Endothelial cell of umbilical vein (primary cell): Measurements from ENCODE around the gene POU1F1.

Experiments used
- EZH2 ChIP-seq: IDR thresholded peaks from 2 replicates; pipeline ENCODE4 v1.6.1; 2012; ENCODE audit warnings: borderline replicate concordance, low read depth, mild to moderate bottlenecking, moderate library complexity, low read length, inconsistent platforms; ENCODE audit not compliant: severe bottlenecking
- GATA2 ChIP-seq: IDR thresholded peaks from 2 replicates; pipeline ENCODE4 v1.7.0; 2011; ENCODE audit warnings: low read depth, mild to moderate bottlenecking, moderate library complexity, mixed read lengths, low read length; ENCODE audit not compliant: insufficient read length, insufficient read depth
- POLR2AphosphoS5 ChIP-seq: IDR thresholded peaks from 2 replicates; pipeline ENCODE4 v1.6.1; 2012; ENCODE audit warnings: low read depth, mild to moderate bottlenecking, control low read depth, low read length, moderate library complexity; ENCODE audit not compliant: insufficient read depth
- TF ChIP-seq, protein P1 (sequence below), 2 donors: IDR thresholded peaks; 1 replicate in 1 of 2; 2 replicates in 1 of 2; pipeline ENCODE4 v1.5.1; 2011; ENCODE audit warnings: low read length in 2 of 2, mild to moderate bottlenecking in 2 of 2, moderate library complexity in 2 of 2, control low read depth in 1 of 2, inconsistent platforms in 1 of 2, low read depth in 1 of 2; ENCODE audit not compliant: insufficient read depth in 1 of 2; ENCODE audit errors: extremely low read depth in 1 of 2

DNA sequence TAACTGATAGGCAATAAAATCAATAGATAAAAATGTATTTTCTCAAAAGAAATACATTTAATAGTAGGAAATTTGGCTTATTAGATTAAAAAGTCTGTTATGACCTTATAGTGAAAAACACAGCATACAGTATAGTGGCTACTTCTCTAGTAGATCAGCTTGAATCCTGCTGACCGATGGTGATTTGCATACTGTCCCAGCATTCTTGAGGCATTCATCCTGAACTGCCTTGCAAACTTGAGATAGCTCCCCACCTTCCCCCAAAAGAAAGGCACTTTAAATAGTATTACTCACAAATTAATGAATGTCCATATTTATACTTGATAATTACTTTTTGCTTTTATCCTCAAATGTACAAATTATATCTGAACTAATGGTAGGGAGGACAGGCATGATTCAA, 42.6 kb downstream of the POU1F1 start:
- TF ChIP-seq, protein P1, sequence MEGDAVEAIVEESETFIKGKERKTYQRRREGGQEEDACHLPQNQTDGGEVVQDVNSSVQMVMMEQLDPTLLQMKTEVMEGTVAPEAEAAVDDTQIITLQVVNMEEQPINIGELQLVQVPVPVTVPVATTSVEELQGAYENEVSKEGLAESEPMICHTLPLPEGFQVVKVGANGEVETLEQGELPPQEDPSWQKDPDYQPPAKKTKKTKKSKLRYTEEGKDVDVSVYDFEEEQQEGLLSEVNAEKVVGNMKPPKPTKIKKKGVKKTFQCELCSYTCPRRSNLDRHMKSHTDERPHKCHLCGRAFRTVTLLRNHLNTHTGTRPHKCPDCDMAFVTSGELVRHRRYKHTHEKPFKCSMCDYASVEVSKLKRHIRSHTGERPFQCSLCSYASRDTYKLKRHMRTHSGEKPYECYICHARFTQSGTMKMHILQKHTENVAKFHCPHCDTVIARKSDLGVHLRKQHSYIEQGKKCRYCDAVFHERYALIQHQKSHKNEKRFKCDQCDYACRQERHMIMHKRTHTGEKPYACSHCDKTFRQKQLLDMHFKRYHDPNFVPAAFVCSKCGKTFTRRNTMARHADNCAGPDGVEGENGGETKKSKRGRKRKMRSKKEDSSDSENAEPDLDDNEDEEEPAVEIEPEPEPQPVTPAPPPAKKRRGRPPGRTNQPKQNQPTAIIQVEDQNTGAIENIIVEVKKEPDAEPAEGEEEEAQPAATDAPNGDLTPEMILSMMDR (IDR thresholded peaks at IDR 0.05; ENCODE audit: extremely low read depth in 1 of 2, insufficient read depth in 1 of 2, low read depth in 1 of 2, low read length in 2 of 2) = no peak
- TF ChIP-seq GATA2 = no peak
- no peak for TF ChIP-seq EZH2
- no peak for TF ChIP-seq POLR2AphosphoS5
